Smooth muscle cell (in vitro differentiated cells): ENCODE measurements around the gene IL17RA. TPM values are rescaled to one million over a fixed set of nuclear protein-coding genes. Genes with fewer than 3 reads are reported as not detected.
"Not testable (repeated sequence)": the region's sequence is repeated elsewhere in the genome, so short reads cannot be mapped to it uniquely, and the experiment has no call there.

Experiments
- DNase-seq: peaks from one replicate; lab custom pipeline; 2025; ENCODE audit not compliant: unreplicated experiment; lab: John Stamatoyannopoulos, UW
- H2AFZ ChIP-seq: fragments of 200-600 bp; sonication (generic); 2 replicates; pipeline ENCODE4 v1.6.0; 2016; ENCODE audit warnings: antibody characterized with exemption, low read depth, mild to moderate bottlenecking
- H3F3A ChIP-seq: fragments of 200-600 bp; sonication (generic); 2 replicates; pipeline ENCODE4 v1.6.0; 2017; ENCODE audit warnings: antibody characterized with exemption, low read depth
- H3K27ac ChIP-seq: fragments of 200-600 bp; sonication (generic); 2 replicates; pipeline ENCODE4 v1.5.1; 2016; ENCODE audit warnings: low read depth, mild to moderate bottlenecking
- H3K27me3 ChIP-seq: fragments of 200-600 bp; sonication (generic); 2 replicates; pipeline ENCODE4 v1.6.1; 2016; ENCODE audit warnings: low read depth, mild to moderate bottlenecking
- H3K36me3 ChIP-seq: fragments of 200-600 bp; sonication (generic); 2 replicates; pipeline ENCODE4 v1.5.1; 2016; ENCODE audit warnings: low read depth
- H3K4me1 ChIP-seq: fragments of 200-600 bp; sonication (generic); 2 replicates; pipeline ENCODE4 v1.5.1; 2016; ENCODE audit warnings: low read depth
- H3K4me2 ChIP-seq: fragments of 200-600 bp; sonication (generic); 2 replicates; pipeline ENCODE4 v1.6.0; 2016; ENCODE audit warnings: mild to moderate bottlenecking
- H3K4me3 ChIP-seq: fragments of 200-600 bp; sonication (generic); 2 replicates; pipeline ENCODE4 v1.5.1; 2016; ENCODE audit warnings: mild to moderate bottlenecking
- H3K79me2 ChIP-seq: fragments of 200-600 bp; sonication (generic); 2 replicates; pipeline ENCODE4 v1.6.0; 2016; ENCODE audit warnings: low read depth, mild to moderate bottlenecking
- H3K9ac ChIP-seq: fragments of 200-600 bp; sonication (generic); 2 replicates; pipeline ENCODE4 v1.6.0; 2016; ENCODE audit warnings: low read depth
- H3K9me3 ChIP-seq: fragments of 200-600 bp; sonication (generic); replicated peaks from 2 replicates; pipeline ENCODE4 v1.5.1; 2016; ENCODE audit warnings: low read depth
- H4K20me1 ChIP-seq: fragments of 200-600 bp; sonication (generic); 2 replicates; pipeline ENCODE4 v1.6.0; 2016; ENCODE audit warnings: low read depth
- CTCF ChIP-seq: fragments of 200-600 bp; sonication (generic); IDR thresholded peaks from 2 replicates; pipeline ENCODE4 v1.5.1; 2017; ENCODE audit warnings: borderline replicate concordance, mild to moderate bottlenecking, antibody characterized with exemption; ENCODE audit not compliant: insufficient read depth, poor library complexity, severe bottlenecking
- WGBS: methylation state at CpG from one replicate; pipeline ENCODE4 v1.1.7; 2016; ENCODE audit warnings: low lambda C conversion rate; 5-methylcytosine and 5-hydroxymethylcytosine counted together
- polyA plus RNA-seq: library from polyadenylated mRNA; unstranded; fragments of >200 nt; fragmentation: Nextera tagmentation; extraction: Ambion mirVana; gene quantifications from 2 replicates; pipeline ENCODE4 v1.2.1, GENCODE V29; 2016
- total RNA-seq: library from RNA; depleted of rRNA; stranded (reverse); fragments of >200 nt; gene quantifications from 2 replicates; pipeline ENCODE4 v1.2.3, GENCODE V29; 2014

IL17RA gene
- total and polyA plus RNA-seq, 2 experiments from 2014 or later = 6.4 to 7.5 TPM

GRCh38 chr22:17145021-17145680 lies 60.4 kb downstream of the IL17RA start:
- Histone ChIP-seq H3K9me3 (no peaks in the 10 kb centered on the region), H3K36me3 (no peaks in the 10 kb centered on the region), H3K27me3 (no peaks in the 10 kb centered on the region), H3K4me3 (no peak overlapping the region), H3K27ac (no peak overlapping the region), H3F3A (no peaks in the 10 kb centered on the region), H2AFZ (no peak overlapping the region), H4K20me1 (peaks cover 51% of the 10 kb centered on the region), H3K9ac (no peak overlapping the region), H3K4me1 (no peaks in the 10 kb centered on the region), H3K79me2 (no peaks in the 10 kb centered on the region), H3K4me2 (no peak overlapping the region)
- TF ChIP-seq CTCF = no peak
- WGBS = over 99% methylated on average over 7 of the region's 8 CpGs
- DNase-seq = no peak

GRCh38 chr22:17147458-17147857 lies 62.7 kb downstream of the IL17RA start:
- not testable (repeated sequence) for H3K36me3 ChIP-seq, H3K79me2 ChIP-seq, H2AFZ ChIP-seq, H3K27ac ChIP-seq, H3K4me2 ChIP-seq, H3K9me3 ChIP-seq, H3K4me1 ChIP-seq, H3K4me3 ChIP-seq, H3K9ac ChIP-seq, H3F3A ChIP-seq, H3K27me3 ChIP-seq, DNase-seq
- WGBS = 96% methylated on average over 30 of the region's 30 CpGs
- H4K20me1 ChIP-seq = peaks cover 62% of the 10 kb centered on the region

- Histone ChIP-seq H2AFZ (no peak overlapping the region), H3K4me1 (no peaks in the 10 kb centered on the region), H3K4me2 (no peak overlapping the region), H3K9me3 (no peaks in the 10 kb centered on the region), H3K9ac (no peak overlapping the region), H3K27ac (no peak overlapping the region), H3K79me2 (peaks cover 21% of the 10 kb centered on the region), H4K20me1 (peaks cover 80% of the 10 kb centered on the region), H3K27me3 (no peaks in the 10 kb centered on the region), H3F3A (no peaks in the 10 kb centered on the region), H3K4me3 (no peak overlapping the region), H3K36me3 (no peaks in the 10 kb centered on the region)
- no peak for TF ChIP-seq CTCF
- no peak for DNase-seq
- WGBS = 95% methylated on average over 9 of the region's 9 CpGs
Measured at GRCh38 chr22:17149076-17149815, 64.4 kb downstream of the IL17RA start.

GRCh38 chr22:17152340-17152739 lies 67.5 kb downstream of the IL17RA start:
- WGBS = 93% methylated on average over 6 of the region's 6 CpGs
- Histone ChIP-seq H3K36me3 (no peaks in the 10 kb centered on the region), H2AFZ (no peak overlapping the region), H3K4me1 (peaks cover 4% of the 10 kb centered on the region), H3K27ac (no peak overlapping the region), H3K27me3 (no peaks in the 10 kb centered on the region), H4K20me1 (peaks cover 88% of the 10 kb centered on the region), H3K4me3 (no peak overlapping the region), H3K9me3 (no peaks in the 10 kb centered on the region), H3K4me2 (no peak overlapping the region), H3K79me2 (peaks cover 50% of the 10 kb centered on the region), H3K9ac (no peak overlapping the region), H3F3A (no peaks in the 10 kb centered on the region)
- TF ChIP-seq CTCF = no peak
- DNase-seq = no peak
